GM18867 (cell line): ENCODE data around the gene VPS52.

ENCODE experiments used
- ATAC-seq: cut with Tn5 transposase; IDR thresholded peaks from one replicate; pipeline ENCODE4 v1.9.1; 2021; ENCODE audit warnings: mild to moderate bottlenecking, moderate library complexity; ENCODE audit not compliant: unreplicated experiment

The VPS52 gene

DNA sequence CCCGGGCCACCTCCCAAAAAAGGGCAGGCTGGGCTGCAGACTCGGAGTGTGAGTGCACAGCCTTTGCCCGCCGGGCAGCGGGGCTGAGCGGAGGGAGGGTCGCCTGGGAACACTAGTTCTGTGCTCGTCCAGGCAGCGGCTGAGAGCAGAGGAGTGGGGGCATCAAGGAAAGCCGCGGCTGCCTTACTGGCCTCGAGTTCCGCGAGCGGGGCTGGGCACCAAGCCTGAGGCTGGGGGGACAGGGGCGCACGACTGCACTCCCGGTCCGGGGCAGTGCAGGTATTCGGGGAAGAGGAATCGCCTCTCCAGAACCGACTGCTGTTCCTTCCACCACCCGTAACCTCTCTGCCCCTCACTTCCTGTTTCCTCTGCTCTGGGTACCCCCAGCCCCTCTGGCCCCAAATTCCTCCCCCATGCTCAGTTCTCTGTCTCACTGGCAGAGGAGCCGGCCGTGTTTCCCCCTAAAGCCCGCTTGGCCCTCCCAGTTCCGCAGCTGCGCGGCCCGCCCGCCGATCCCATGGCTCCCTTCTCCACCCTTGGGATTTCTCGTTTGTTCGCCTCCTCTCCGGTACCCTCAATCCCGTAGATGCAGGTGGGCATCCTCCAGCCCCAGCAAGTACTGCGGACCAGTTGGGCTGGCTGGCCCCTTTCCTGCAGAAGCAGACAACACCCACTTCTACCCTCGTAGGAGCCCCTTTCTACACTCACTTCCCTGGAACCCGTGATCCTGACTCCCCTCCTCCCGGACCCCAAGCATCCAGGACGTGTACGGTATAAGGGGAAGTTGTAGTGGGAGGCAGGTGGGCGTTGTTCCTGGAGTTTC, 58.3 kb downstream of the VPS52 start:
- ATAC-seq, result no peak

DNA sequence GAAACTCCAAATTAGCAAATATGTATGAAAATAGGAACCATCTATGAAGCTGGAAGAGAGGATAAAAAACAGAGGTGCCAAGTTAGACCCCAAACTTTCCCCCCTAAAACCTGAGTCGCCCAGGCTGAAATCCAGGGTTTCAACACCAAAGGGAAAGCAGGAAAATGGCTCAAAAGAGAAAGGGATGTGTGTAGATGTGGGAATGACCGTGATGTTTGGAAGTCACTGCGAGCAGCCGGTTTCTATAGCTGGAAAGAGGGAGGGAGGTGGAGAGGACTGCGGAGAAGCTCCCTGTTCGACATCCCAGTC, 58.9 kb downstream of the VPS52 start:
- ATAC-seq, result no peak

DNA sequence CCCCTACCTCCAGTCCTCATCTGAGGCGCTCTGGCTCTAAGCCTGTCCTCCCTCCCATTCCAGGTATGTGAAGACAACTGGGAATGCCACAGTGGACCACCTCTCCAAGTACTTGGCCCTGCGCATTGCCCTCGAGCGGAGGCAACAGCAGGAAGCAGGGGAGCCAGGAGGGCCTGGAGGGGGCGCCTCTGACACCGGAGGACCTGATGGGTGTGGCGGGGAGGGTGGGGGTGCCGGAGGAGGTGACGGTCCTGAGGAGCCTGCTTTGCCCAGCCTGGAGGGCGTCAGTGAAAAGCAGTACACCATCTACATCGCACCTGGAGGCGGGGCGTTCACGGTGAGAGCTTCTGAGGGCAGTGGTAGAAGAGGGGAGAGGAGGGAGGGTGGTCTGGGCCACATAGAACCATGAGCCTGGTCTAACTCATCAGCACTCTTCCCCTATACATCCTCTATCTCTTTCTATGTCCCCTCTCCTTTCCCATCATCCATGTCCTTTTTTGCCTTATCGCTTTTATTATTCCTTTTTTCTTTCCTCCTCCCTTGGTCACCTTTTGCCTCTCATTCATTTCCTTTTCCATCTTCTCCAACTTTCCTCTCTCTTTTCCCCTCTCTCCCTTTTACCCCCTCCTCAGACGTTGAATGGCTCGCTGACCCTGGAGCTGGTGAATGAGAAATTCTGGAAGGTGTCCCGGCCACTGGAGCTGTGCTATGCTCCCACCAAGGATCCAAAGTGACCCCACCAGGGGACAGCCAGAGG, 59.8 kb downstream of the VPS52 start:
- no peak for ATAC-seq

DNA sequence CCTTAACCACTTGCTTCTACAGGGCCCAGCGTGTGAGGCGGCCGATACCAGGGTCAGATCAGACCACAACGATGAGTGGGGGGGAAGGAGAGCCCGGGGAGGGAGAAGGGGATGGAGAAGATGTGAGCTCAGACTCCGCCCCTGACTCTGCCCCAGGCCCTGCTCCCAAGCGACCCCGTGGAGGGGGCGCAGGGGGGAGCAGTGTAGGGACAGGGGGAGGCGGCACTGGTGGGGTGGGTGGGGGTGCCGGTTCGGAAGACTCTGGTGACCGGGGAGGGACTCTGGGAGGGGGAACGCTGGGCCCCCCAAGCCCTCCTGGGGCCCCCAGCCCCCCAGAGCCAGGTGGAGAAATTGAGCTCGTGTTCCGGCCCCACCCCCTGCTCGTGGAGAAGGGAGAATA, 60.5 kb downstream of the VPS52 start:
- no peak for ATAC-seq

DNA sequence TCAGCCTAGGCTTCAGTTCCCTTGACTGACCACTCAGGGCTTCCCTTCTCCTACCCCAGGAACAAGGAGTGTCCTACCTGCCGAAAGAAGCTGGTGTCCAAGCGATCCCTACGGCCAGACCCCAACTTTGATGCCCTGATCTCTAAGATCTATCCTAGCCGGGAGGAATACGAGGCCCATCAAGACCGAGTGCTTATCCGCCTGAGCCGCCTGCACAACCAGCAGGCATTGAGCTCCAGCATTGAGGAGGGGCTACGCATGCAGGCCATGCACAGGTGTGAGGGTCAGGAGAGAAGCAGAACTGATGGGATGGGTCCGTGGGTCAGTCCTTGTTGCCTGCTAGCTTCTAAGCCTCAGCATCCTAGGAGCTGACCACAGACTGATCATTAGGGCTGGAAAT, 61.8 kb downstream of the VPS52 start:
- no peak for ATAC-seq

DNA sequence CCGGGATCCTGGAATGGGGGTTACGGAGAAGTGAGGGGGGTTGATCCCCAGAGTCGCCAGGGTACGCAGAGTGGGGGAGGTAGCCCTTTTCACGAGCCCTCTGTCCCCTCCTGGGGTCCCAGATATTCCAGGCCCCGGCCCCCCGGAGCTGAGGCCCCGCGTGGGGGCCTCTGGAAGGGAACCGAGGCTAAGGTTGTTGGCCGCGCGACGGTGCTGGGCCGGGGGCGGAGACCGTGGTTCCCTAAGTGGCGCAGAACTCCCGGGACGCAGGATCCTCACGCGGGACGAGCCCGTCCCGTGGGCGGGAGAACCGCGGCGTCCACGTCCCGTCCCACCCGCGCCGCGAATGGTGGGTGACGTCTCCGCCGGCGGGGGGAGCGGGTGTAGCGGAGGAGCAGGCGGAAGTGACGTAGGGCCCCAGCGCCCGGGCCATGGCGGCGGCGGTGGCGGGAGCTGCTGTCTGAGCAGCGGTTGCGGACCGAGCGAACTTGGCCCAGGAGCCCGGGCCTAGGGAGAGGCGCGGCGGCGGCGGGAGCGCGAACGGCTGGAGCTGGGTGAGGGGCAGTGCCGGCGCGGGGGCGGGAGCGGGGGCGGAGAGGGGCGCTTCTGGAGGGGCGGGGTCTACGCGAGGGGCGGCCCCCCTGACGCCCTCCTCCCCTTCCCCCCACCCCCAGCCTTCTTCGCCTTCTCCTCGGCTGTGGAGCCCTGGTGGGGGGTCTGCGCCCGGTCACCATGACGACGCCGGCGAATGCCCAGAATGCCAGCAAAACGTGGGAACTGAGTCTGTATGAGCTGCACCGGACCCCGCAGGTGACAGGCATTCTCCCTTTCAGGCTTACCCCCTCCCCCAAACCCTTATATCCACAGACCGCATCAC, 63.3 kb downstream of the VPS52 start, which contains the start of gene RING1:
Gene RING1 (plus strand): TSS at position 410 of the 877 bp plus-strand sequence. CDS start 323 bp downstream, at position 733.
- peak; percentile 34 for ATAC-seq

DNA sequence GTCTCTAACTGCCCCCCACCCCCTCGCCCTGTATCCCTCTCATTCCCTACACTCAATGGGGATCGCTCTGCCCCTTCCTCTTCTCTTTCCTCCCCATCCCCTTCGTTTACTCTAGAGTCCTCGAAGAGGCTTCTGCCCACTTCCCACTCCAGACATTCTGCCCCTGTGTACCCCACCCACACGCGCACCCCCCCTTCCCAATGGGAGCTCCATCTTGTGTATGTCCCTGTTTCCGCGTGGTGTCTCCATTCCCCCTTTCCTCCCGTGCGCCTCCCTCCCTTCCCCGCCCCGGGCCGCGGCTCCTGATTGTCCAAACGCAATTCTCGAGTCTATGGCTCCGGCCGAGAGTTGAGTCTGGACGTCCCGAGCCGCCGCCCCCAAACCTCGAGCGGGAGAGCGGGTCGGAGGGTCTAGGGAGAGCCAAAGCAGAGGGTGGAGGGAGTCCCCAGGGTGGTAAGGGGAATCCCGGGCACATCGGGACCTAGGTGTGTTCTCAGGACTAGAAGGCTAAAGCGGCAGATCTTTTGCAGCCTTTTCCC, 64.1 kb downstream of the VPS52 start:
- no peak for ATAC-seq

DNA sequence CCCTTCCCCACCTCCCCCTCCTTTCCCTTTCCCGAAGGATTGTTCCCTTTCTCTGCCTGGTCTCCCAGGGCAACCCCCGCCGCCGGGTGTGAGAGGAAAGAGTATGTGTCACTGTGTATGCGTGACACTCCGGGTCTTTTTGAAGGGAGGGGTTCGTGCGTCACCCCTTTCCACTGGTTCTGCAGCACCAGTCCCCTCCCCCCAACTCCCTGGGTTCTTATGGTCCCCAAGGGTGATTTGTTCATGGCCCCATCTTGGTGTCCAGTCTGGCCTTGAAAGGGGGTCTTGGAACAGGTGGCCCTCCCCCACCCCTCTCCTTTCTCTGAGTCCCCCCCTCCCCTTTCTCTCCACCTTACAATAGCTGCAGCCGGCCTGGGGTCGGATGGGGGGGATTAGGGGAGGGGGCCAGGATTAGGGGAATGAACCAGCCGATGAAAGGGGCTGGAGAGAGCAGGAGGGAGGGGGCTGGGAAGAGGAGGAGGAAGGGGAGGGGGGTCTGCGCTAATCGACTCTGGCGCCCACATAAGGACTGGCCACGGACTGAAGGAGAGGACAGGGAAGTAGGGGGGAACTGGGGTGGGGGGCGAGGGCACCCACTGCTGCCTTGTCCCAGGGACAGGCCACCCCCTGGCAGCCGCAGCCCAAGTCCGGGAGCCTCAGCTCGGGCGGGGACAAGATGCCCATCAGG, 64.7 kb downstream of the VPS52 start:
- ATAC-seq, result no peak

DNA sequence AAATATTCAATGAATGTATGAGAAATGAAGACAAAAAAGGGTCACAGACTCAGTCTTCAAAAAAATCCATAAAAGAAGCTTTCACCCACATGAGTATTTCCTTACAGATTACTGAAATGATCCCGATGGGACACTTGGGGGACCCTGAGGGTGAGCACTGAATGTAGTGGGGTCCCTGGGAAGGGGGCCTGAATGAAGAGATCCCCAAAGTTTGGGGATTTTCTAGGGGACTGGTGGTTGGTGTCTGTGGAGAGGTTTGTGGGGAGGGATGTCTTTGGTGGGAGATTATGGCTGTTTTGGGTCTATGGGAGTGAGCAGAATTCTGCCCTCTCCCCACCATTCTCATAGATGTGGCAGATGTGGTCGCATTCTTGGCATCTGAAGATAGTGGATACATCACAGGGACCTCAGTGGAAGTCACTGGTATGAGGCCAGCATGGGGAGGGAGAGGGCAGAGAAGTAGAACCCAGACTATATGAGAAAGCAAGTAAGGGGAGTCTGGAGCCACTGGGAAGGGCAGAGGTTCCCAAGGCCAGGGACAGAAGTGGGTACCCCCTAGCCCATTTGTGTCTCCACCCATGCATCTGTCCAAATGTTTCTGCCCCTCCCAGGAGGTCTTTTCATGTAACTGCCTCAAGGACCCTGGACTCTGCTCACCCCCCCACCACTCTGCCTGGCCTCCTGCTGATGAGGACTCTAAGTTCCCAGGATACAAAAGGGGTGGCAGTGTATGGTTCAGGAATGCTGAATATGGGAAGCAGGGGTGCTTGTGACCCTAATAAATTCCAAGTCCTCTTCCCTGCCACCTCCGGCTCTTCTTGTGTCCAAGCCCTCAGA, 65.4 kb downstream of the VPS52 start:
- ATAC-seq, result no peak

DNA sequence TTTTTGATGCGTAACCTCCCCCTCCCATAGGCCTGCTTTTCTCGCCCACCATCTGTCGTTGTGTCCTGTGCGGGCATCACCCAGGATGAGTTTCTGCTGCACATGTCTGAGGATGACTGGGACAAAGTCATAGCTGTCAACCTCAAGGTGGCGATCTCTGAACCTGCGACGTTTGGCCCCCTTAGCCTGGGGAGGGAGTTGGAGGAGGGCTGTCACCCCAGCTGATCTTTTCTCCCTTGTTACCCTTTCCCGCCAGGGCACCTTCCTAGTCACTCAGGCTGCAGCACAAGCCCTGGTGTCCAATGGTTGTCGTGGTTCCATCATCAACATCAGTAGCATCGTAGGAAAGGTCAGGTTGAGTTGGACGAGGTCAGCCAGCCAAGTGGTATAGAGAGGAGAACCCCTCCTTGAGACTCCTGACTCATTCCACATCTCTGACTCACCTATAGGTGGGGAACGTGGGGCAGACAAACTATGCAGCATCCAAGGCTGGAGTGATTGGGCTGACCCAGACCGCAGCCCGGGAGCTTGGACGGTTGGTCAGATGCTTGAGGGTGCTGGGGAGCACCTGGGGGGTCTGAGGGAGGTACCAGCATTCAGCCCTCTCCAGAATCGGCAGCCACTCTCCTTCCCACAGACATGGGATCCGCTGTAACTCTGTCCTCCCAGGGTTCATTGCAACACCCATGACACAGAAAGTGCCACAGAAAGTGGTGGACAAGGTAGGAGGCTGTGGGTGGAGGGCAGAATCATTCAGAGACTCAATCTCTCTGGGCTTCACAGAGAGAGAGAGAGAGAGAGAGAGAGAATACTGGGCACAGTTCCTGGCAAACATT, 66.3 kb downstream of the VPS52 start:
- ATAC-seq, result no peak

DNA sequence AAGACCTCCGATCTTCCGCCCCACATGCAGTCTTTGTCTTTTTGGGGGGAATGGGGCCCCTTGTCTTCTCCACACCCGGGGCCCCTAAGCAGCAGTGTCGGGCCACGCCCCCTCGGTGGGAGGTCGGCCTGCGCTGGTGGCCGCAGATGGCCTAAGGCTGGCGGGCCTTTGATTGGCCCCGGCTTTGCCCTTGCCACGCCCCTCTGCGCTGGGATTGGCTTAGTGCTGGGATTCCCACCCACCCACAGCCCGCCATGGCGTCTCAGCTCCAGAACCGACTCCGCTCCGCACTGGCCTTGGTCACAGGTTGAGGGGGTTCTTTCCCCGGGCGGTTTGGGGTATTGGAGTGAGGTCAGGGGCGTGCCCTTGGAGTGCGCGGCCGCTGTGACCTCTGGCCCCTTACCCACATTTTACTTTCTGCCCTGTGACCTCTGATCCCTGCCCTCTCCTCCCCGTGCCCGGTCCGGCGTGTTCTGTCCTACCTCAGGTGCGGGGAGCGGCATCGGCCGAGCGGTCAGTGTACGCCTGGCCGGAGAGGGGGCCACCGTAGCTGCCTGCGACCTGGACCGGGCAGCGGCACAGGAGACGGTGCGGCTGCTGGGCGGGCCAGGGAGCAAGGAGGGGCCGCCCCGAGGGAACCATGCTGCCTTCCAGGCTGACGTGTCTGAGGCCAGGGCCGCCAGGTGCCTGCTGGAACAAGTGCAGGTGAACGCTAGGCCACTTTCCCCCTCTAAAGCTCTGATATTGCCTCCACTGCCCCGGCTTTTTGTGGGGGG, 67.1 kb downstream of the VPS52 start, which contains the start of gene HSD17B8:
Gene HSD17B8 (plus strand): TSS at position 241 of the 776 bp plus-strand sequence. CDS start 14 bp downstream, at position 255.
- ATAC-seq, result peak; percentile 44

DNA sequence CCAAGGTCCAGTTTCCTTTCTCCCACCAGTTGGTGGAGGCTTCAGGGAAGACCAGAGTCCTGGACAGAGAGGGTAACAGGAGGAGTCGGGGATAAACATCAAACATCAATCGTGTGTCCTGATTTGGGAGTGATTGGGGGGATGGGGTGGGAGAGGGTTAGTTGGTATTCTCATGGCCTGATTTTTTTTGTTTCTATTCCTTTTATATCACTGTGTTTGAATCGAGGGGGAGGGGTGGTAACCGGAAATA, 67.6 kb downstream of the VPS52 start:
- ATAC-seq, result no peak

DNA sequence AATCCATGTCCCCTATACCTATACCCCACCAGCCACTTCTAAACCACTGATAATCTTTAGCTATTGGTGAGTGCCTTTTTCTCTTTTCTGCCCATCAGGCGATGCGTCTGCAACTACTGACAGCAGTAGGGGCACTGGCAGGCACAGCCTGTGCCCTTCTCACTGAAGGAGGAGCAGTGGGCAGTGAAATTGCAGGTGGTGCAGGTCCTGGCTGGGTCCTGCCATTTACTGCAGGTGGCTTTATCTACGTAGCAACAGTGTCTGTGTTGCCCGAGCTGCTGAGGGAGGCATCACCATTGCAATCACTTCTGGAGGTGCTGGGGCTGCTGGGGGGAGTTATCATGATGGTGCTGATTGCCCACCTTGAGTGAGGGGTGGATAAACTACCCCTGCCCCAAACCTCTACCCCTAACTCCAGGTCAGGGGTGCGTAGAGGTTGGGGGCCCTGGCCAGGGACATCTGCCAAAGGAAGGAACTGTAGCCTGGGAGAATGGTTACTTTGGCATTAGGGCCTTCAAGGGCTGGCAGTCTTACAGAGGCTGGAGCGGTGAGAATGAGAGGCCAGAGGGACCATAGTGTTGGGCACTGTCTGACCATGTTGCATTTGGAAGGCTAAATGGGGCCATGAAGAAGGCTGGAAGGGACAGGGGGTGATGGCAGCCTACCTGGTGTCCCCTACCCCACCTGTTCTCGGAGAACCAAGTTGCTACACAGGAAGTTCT, 68.1 kb downstream of the VPS52 start:
- no peak for ATAC-seq

DNA sequence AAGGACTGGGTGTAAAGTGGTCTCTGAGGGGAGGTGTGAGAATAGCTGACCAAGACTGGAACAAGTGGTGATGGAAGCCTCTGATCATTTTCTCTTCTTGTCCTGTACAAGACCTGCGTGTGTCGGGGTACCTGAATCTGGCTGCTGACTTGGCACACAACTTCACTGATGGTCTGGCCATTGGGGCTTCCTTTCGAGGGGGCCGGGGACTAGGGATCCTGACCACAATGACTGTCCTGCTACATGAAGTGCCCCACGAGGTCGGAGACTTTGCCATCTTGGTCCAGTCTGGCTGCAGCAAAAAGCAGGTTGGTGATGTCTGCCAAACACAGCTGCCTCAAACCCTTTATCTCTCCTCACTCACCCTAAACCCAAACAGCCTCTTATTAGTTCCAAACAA, 68.9 kb downstream of the VPS52 start:
- ATAC-seq, result no peak

DNA sequence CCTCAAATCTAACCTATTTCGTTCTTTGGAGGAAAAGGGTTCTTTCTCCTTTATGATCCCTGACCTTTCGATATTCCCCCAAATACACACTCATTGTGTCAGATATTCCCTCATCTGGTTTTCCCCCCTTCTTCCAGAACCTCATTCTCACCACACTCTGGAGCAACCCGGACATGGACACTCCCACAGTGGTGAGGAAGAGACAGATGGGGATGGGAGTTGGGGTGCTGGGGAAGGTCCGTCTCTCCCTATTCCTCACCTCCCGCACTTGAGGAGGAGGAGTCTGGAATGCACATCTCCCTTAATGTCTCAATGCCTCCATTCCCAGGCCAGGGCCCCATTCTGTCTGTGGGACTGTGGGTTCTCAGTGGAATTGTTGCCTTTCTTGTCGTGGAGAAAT, 69.7 kb downstream of the VPS52 start:
- no peak for ATAC-seq

DNA sequence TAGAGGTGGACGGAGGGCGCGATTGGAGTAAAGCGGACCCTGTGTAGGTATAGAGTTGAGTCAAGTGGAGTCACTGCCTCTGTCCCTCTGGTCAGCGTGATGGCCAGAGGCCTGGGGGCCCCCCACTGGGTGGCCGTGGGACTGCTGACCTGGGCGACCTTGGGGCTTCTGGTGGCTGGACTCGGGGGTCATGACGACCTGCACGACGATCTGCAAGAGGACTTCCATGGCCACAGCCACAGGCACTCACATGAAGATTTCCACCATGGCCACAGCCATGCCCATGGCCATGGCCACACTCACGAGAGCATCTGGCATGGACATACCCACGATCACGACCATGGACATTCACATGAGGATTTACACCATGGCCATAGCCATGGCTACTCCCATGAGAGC, 70.5 kb downstream of the VPS52 start:
- ATAC-seq, result no peak
